Colon (tissue), 2 donors: ENCODE data around the gene HPSE2.
"Not testable (repeated sequence)": the region's sequence is repeated elsewhere in the genome, so short reads cannot be mapped to it uniquely, and the experiment has no call there.

Source experiments
- FAIRE-seq: peaks from 2 replicates; lab custom pipeline; 2012; peaks lifted over from hg19 to GRCh38; lab: Jason Lieb, UNC
- donor health status: control.
- donor health status: control.

HPSE2 gene

DNA sequence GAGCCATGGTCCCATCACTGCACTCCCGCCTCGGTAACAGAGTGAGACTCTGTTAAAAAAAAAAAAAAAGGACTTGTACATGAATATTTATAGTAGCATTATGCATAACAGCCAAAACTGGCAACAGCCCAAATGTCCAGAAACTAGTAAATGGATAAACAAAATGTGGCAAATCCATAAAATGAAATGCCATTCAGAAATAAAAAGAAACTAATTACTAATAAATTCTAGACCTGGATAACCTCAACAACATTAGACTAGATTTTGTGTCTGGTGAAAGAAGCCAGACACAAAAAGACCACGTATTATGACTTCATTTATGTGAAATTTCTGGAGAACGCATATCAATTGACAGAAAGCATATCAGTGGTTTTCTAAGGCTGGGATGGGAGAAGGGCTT is 74.5 kb downstream of the HPSE2 start:
- no peak for FAIRE-seq

DNA sequence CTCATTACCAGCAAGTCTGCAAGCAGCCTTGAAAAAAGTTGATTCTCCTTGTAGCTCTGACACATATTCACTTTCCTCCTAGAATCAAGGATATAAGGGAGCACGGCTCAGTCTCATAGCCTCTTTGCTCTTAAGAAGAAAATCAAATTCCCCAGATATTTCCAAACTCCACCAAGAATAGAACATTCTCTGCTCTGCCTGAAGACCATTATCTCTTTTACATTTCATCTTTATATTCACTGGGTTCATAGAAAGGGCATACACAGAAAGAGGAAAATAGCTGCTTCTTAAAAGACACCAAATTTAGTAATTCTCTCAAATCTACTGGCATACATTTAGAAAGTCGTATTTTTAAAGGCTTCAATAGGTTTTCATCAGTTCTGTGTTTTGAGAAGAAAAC is 92.0 kb downstream of the HPSE2 start:
- FAIRE-seq = no peak

DNA sequence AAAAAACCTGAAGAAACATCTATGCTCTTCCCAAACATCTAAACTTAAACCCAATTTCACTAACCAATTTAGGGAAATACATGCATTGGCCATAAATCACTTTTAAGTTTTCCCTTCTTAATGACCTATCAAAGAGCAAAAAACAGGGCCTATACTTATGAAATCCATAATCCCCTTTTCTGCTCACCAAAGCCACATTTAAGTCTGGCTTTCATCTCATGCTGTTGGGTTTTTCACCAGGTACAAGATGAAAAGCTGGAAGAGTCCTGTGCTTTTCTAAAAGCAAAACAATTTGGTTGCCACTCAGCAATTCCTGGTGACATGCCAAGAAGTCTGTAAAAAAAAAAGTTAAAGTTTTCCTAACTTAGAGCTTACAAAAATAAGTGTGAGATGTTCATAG is 92.6 kb downstream of the HPSE2 start:
- no peak for FAIRE-seq

DNA sequence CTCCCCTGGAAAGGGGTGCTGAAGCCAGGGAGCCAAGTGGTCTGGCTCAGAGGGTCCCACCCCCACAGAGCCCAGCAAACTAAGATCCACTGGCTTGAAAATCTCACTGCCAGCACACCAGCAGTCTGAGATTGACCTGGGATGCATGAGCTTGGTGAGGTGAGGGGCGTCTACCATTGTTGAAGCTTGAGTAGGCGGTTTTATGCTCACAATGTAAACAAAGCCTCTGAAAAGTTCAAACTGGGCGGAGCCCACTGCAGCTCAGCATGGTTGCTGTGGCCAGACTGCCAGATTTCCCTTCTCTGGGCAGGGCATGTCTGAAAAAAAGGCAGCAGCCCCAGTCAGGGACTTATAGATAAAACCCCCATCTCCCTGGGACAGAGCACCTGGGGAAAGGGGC is 102.8 kb downstream of the HPSE2 start:
- not testable (repeated sequence) for FAIRE-seq

DNA sequence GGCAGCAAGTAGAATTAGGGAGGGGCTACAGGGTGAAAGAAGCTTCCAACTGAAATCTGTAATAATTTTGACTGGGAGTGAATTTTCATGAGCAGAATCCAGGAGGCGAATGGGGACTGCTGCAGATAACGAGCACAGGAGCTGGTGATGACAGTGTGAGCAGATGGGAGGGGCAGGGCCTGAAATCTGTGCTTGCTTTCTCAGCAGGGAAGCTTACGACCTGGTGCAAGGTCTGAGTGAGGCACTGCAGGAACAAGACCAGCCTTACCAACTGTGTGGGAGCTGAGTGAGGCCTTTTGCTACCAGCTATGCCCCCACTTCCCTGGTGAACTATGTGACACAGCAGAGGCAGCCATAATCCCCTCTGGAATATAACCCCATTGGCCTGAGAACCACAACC is 109.8 kb downstream of the HPSE2 start:
- no peak for FAIRE-seq

DNA sequence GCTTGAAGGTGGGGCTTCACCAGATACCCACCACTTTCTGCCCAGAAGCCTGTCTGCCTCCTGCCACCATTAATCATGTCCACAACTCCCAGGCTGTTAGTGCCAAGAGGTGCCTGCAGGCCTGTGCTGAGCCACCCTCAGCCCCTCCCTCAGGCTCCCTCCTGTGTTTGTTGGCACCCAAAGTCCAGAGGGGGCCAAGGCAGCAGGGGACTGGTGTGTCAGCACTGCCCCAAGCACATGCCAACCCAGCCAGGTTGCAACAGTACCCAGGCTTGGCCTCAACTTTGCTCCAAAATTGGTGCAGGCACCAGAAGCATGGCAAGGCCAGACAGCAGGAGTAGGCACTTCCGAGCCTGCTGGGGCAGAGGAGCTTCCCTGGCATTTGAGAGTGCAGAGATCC is 111.3 kb downstream of the HPSE2 start:
- no peak for FAIRE-seq

DNA sequence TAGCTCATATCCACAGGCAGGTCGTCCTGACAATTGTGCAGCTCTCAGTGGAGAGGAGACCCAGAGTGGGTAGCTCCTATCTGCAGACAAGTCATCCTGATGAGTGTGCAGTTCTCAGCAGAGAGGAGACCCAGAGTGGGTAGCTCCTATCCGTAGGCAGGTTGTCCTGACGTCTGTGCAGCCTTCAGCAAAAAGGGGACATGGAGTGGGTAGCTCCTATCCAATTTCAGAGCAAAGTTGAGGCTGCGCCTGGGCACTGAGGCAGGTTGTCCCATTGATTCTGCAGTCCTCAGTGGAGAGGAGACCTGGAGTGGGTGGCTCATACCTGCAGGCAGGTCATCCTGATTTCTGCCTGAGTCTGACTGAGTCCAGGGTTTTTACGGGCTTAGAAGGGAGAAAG is 111.8 kb downstream of the HPSE2 start:
- FAIRE-seq = no peak

DNA sequence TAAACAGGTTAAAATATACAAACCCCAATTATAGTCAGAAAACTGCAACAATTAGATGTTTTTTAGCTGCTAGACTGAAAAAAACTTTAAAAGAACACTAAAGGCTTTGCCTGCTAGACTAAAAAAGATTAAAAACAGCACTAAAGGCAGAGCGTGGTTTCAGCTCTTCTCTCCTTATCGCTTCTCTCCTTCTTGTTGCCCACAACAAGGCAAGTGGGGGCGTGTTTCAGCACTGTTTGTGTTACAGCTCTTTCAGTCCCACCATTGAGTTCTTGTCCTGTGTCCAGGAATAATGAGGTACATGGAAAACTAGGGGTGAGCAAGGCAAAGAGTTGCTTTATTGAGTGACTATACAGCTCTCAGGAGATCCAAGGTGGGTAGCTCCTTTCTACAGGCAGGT is 112.3 kb downstream of the HPSE2 start:
- no peak for FAIRE-seq

DNA sequence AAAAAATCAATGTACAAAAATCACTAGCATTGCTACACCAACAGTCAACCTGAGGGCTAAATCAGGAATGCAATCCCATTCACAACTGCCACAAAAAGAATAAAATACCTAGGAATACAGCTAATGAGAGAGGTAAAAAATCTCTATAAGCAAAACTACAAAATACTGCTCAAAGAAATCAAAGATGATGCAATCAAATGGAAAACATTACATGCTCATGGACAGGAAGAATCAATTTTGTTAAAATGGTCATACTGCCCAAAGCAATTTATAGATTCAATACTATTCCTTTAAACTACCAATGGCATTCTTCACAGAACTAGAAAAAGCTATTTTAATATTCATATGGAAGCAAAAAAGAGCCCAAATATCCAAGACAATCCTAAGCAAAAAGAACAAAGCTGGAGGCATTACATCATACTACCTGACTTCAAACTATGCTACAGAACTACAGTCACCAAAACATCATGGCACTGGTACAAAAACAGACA is 116.3 kb downstream of the HPSE2 start:
- FAIRE-seq = no peak

DNA sequence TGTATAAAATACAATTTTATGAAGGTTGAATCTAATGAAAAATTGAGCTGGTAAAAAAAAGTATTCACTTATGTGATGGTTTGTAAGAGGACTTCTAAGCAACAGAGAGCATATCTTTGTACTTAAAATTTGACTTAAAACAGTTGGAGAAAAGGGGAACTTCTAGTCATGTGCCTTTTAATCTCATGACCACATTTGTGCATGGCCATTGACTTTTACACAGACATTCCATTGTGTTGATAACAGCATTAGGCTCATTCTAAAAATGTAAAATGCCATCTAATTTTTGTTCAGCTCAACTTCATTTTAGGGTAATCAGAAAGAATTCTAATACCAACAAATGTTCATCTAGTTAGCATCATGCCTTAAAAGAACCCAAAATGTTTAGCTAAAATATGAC is 119.9 kb downstream of the HPSE2 start:
- no peak for FAIRE-seq

DNA sequence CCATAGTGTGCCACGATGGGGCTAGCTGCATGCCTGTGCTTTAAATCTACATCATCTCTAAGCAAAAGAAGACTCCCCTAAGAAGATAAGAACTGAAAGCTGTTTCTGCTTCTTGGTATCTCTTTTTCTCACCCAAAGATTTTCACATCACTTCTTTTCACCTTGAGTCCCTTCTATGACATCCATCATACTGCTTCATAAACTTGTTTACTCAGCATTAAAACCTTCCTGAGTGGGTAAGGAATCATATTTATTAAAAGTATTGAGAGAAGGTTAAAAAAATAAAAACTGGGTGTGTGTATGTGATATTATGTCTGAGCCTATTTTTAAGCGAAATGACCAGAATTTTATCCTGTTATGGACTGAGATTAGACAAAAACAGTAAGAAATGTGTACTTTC is 150.3 kb downstream of the HPSE2 start:
- no peak for FAIRE-seq

DNA sequence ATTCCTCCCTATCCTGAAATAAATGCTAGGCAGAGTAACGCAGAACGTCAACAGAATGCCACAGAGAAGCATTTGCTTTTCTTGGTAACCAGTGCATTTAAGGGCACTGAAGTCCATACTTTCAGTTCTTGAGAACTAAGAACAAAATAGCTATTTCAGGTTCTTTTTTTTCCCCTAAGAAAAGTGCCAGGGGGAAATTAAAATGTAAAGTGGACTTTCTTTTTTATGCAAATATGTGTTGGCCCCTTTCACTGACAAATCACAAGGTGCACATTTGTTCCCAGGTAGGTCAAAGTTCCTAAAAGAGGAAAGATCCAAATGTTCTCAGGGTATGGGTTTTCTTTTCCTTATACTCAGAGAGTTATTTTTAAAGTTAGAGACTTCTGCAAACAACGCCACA is 151.5 kb downstream of the HPSE2 start:
- FAIRE-seq = no peak

DNA sequence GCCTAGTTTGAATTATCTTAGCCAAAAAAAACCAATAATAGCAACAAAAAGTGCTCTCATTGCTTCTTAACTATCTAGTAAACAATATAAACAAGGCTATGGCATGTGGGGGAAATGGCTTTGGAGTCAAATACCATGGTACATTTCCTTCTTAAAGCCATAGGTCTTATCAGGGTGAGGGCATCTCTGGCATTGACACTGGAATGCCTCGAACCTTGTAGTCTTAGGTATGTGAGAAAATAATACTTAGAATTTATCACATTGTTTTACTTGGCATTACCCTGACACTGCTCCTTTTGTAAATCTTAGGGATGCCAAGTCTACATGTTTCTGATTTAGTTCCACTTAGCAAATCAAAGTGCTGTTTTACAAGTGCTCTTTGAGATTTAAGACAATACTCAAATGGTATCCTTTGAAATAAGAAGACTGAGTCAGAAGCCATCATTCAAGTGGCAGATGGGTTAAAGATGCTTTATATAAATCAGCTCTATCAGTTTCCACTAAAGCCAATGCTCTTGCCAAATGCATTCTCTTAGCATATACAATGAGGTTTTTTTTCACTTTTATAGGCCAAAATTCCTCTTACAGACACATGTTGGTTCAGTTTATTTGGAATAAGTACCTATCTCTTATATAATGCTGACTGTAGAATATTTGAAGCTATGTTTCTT is 155.2 kb downstream of the HPSE2 start:
- no peak for FAIRE-seq

DNA sequence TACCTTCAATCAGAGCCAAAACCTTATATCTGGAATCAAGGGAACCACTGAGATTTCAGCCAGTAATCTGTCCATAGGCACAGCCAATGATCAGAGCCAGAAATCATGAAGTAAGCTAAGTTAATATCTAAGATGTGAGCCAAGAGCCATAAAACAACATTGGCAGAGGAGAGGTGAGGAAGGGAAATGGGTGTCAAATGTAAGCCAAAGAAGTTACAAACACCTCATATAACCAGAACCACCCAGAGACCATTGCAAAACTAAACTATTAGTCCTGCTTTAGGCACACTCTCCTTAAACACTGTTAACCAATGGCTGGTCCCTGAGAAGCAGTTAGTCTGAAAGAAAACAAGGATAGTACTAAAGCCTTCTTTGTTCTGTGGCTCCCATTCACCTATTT is 173.1 kb downstream of the HPSE2 start:
- FAIRE-seq = no peak

DNA sequence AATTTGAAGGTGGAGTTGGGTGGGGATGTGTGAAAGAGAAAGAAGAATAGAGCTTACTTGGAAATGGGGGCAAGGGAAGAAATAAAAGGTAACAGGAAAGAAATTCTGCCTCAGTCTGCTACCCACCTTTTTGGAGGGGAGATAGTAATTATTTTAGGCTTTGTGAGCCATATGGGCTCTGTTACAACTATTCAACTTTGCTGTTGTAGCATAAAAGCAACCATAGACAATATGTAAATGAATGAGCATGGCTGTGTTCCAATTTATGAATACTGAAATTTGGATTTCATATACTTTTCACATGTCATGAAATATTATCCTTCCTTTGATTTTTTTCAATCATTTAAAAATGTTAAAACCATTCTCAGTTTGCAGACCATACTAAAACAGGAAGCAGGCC is 176.9 kb downstream of the HPSE2 start:
- FAIRE-seq = no peak

DNA sequence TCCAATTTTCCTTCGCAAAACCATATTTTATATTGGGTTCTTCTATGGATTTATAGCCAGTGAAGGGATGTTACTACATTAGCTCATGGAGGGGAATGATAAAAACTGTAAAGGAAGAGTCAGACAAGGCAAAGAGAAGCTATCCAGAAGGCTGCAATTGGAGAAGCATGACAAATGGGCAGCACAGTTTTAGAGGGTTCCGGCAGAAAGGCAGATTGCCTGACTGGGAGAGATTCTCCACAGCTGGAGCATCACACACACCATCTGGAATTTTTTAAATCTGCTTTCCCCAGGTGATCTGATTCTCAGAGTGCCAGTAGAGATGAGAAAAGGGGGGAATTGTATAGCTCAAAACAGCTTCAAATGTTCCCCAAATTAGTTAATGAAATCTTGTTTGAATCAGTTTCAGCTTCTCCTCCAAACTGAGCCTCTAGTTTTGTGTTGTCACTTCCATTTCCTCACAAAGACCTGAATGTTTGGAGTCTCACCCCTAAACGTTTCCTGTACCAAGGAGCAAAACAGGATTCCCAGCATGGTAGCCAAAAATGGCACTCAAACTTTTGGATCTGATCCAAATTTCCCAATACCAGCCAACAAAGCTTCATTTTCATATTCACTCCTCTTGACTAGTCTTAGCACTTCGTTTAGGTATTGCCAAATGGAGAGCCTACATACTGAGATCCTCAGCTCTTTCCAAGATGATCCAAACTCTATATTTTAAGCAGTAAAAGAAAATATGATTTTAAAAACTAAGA is 177.5 kb downstream of the HPSE2 start:
- no peak for FAIRE-seq

DNA sequence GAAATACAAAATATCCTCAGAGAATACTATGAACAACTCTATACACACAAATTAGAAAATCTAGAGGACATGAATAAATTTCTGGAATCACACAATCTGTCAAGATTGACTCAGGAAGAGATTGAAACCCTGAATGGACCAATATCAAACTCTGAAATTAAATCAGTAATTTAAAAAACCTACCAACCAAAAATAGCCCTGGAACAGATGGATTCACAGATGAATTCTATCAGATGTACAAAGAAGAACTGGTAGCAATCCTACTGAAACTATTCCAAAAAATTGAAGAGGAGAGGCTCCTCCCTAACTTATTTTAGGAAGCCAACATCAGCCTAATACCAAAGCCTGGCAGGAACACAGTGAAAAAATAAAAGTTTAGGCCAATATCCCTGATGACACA is 190.0 kb downstream of the HPSE2 start:
- FAIRE-seq = no peak

DNA sequence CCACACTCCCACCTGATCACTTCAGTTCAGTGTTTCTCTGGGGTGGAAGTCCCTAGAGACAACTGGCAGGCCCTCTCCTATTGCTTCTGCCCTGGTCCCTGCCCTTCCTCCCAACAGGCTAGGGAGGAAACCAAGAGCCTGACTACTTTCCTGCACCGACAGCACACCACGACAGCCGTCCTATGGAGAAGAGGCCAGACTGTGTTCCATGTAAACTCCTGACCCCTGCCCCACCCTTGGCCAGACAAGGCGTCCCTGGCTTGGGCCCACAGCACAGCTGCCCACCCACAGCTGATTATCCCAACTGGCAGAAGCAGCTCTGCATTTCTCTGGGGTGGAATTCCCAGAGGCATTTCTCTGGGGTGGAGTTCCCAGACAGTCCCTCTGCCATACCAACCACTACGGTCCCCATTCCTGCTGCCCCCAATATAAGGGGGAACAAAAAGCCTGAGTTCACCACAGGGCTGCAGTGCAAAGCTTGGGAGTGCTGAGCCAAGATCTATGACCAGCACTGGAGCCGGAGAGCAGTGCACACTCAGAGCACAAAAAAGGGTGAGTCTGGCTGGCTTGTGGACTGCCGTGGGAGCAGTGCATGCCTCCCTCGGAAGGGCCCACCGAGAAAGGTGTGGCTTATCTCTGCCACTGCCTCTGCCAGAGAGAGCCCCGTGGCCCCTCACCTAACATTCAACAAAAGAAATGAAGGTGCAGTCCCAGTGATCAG is 193.4 kb downstream of the HPSE2 start:
- FAIRE-seq = no peak

DNA sequence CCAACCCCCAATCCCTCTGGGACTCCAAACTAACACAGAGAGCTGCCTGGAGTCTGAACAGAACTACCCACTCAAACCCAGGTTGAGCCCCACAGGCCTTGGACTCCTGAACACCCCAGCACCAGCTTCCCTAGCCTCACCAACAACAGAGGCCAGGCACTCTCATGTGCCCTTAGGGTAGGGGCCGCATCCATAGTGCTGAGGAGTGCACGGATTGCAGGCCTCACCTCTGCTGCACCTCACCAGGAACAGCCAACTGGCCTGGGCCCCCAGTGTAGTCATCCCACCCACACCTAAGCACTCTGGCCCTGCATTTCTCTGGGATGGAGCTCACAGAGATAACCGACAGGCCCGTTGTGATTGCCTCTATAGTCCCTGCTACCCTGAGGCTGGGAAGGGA is 194.2 kb downstream of the HPSE2 start:
- FAIRE-seq = no peak

DNA sequence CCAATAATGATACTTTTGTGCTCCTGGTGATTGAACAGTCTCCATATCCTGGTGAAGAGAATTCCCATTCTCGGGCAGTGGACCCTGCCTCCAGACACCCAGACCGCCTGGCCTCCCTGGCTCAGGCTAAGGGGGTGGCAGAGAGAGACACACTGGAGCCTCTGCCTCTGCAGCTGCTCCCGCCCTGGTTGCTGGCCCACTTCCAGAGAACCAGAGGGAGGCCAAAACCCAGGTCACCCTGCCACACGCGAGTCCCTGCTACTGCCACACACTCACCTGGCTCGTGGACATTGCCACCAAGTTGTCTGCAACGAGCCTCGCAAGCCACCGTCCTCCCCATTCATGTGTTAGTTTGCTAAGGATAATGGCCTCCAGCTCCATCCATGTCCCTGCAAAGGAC is 221.8 kb downstream of the HPSE2 start:
- FAIRE-seq = no peak

DNA sequence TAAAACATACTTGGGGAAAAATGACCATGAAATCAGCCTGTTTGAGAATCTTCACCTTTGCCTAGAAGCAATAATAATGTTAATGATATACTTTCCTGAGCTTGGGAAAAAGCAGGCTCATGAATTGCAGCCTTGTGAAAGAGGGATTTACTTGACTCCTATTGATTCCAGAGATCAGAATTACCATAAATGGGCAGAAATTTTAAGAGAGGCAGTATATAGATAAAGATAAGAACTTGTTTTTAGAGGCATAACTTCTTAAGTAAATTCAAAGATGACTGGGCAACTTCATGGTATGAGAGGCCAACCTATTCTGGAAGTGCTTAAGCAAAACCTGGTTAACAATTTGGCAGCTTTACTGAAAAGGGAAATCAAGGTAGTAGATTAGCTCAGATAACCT is 225.4 kb downstream of the HPSE2 start:
- FAIRE-seq = no peak

DNA sequence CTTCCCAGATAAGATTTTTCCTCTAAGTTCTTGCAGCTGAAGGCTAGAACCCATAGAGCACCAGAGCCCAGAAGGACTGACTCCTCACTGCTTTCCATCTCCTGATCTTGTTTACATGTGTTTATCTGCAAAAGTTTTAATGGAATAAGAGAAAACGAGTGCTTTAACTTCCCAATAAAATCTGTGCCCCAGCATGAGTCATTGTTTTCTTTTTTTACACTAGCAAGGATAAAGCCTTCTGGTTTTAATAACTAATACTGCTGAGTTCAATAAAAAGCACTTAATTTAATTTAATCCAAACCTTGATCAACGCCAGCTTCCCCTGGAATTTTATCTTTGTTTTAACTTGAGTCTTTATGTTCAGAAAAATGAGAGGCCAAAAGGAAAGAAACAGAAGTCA is 227.6 kb downstream of the HPSE2 start:
- FAIRE-seq = no peak

DNA sequence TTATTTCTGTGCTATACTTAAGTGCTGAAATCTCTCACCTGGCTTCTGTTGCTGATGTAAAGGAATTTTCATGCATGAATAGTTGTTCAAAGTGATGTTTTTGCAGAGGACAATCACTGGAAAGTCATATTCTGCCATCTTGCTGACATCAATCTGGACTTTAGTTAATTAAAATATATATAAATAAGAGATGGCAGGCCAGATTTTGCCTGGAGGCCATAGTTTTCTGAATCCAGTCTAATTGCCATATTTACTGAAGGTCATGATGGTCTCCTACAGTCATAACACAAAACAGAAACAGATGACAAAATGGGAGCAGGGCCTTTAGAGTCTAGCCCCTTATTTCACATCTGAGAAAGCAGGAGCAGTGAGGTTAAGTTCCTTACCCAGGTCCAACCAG is 228.2 kb downstream of the HPSE2 start:
- FAIRE-seq = no peak
